Activated CD4-positive, alpha-beta T cell treated with anti-CD3 and anti-CD28 coated beads for 36 hours (primary cell): ENCODE results near the gene SCIMP. TPM values are rescaled to one million over a fixed set of nuclear protein-coding genes. Genes with fewer than 3 reads are reported as not detected.
A peak's percentile ranks its signal among the peaks of the same experiment; 100 is the strongest.

ENCODE experiments used
- ATAC-seq: fragments of 200-7000 bp; cut with Tn5 transposase; one replicate; pipeline ENCODE4 v1.10.0; 2021; ENCODE audit warnings: mild to moderate bottlenecking, moderate library complexity
- CTCF ChIA-PET: fragments of 350-600 bp; sonication (Branson Sonifier 250); formaldehyde crosslinking; loops from one replicate; lab custom pipeline; 2021; ENCODE audit warnings: antibody characterized with exemption; lab: Charles Lee
- POLR2A ChIA-PET: fragments of 350-600 bp; sonication (Branson Sonifier 250); formaldehyde crosslinking; loops from one replicate; lab custom pipeline; 2021; ENCODE audit warnings: antibody characterized with exemption, inconsistent platforms; lab: Charles Lee
- DNase-seq: peaks from one replicate; pipeline ENCODE4 v3.0.0-alpha.2; 2020
- H3K27ac Mint-ChIP-seq: one replicate; pipeline ENCODE4 v1.8.0; 2021; ENCODE audit warnings: mixed read lengths
- H3K27me3 Mint-ChIP-seq: one replicate; pipeline ENCODE4 v1.8.0; 2021; ENCODE audit warnings: mixed read lengths
- H3K36me3 Mint-ChIP-seq: one replicate; pipeline ENCODE4 v1.8.0; 2021; ENCODE audit warnings: low read depth, mixed read lengths
- H3K4me1 Mint-ChIP-seq: one replicate; pipeline ENCODE4 v1.8.0; 2021; ENCODE audit warnings: mixed read lengths
- H3K4me3 Mint-ChIP-seq: one replicate; pipeline ENCODE4 v1.8.0; 2021; ENCODE audit warnings: mild to moderate bottlenecking, moderate library complexity, mixed read lengths
- H3K9me3 Mint-ChIP-seq: one replicate; pipeline ENCODE4 v1.8.0; 2021; ENCODE audit warnings: low read depth, mixed read lengths
- intact Hi-C, 2 experiments: fragments of 100-400 bp; cut with DNase I in 1 of 2; cut with micrococcal nuclease in 1 of 2; formaldehyde crosslinking; loops; one replicate each; pipeline versions ENCODE4 v1.14.2 to v1.15.1; 2022 to 2024; cut with DNase I, micrococcal nuclease
- total RNA-seq, 2 experiments: library from RNA; stranded (reverse); gene quantifications; one replicate each; pipeline ENCODE4 v1.2.3, GENCODE V29; 2021

Gene SCIMP
- not detected for total RNA-seq

DNA sequence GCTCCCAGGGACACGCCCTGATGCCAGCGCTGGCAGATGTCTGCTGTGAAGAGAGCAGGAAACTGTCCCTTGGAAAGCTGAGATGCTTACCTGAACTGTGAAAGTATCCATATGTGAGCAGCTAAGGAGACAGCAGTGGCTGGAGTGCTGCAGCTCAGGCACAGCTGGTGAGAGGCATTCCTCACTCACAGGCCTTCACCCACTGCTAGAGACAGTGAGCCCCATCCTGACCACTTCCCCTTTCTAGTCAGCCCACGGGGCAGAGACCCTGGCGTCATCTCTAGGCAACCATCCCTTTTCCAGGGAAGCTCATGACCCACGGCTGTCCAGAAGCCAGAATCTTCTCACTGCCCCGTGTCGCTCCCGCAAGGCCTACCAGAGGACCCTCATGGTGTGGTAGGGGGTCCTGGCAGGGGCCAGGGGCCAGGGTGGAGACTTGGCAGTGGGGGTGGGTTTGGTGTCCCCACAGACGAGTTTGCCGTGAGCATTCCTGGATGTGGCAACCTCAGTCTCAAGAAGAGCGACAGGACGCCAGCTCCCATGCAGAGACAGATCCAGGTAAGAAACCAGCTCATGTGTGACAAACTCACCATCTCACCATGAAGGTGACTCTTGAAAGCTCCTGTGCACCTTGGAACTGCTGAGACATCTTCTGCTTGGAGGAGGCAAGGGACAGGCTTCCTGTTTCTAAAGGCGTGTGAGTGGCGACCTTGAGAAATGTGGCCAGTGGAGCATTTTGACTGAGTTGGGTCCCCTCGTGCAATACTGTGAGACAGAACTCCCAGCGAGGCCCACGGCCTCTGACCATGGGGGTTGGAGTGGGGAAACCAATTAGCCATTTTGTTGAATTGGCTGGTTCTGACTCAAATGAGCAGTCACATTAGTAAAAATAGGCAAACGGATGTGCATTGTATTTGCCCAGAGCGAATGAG lies at the start of gene SCIMP:
Gene SCIMP (minus strand): TSS at position 216 of the 932 bp plus-strand sequence. CDS start 105 bp downstream, at position 111.
- Mint-ChIP-seq H3K9me3 (no peaks in the 10 kb centered on the region), H3K4me1 (peaks cover 8% of the 10 kb centered on the region), H3K27me3 (no peaks in the 10 kb centered on the region), H3K36me3 (no peaks in the 10 kb centered on the region), H3K27ac (no peak within 1 kb of the TSS), H3K4me3 (no peak within 1 kb of the TSS)
- intact Hi-C loops, result loop anchor here in 1 of 2 experiments (5.0 kb wide), 1 partner anchor 47 kb away; the partner anchor contains the start of gene RABEP1
- CTCF ChIA-PET, result interaction anchor here (0.6 to 0.9 kb wide), 3 partner anchors 15 to 48 kb away, joined by 3 to 5 read pairs (median 4); no protein-coding TSS in a partner anchor
- POLR2A ChIA-PET, result no interaction called here
- DNase-seq, result no peak
- no peak for ATAC-seq

DNA sequence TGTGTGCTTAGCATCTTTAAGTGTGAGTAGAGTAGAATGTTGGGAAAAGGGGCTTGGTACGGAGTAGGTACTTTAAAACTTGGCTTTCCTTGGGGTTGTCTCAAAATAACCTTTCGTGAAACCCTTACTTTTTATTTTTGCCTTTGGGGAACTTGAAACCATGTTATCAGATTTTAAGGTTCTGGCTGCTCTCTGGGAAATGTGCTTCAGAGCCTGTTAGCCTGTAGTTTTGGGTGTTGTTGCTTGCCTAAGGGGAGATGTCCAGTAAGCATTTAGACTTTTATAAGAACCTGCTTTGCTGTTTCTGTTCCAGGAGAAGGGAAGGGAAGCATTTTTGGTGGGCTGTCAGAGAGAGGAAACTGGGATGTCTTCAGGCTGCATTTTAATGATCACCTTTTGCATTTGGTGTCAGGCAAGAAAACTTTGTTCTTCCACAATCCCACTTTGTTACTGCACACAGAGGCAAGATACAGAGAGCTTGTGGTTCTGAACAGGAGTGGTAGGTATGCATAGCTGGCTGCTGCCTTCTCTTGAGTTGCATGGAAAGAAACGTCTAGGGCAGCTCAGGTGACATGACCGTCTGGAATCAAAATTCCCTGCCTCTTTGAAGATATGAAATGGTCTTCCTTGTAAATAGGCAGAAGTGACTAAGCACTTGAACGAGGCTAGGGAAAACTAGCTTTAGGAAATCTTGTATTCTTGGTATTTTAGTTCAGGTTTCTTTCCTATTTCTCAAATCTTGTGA lies 49.1 kb upstream of the SCIMP start:
- DNase-seq, result no peak
- H3K4me3 Mint-ChIP-seq, result peak overlapping the region; percentile 86
- ChIA-PET POLR2A (interaction anchor here (0.6 to 0.7 kb wide), 3 partner anchors 315 to 1634 kb away, joined by 4 to 8 read pairs (median 6); no protein-coding TSS in a partner anchor), CTCF (interaction anchor here (0.6 to 1.5 kb wide), 4 partner anchors 10 to 1130 kb away, joined by 3 to 6 read pairs (median 3); no protein-coding TSS in a partner anchor)
- H3K4me1 Mint-ChIP-seq, result peaks cover 40% of the 10 kb centered on the region
- no peaks in the 10 kb centered on the region for H3K27me3 Mint-ChIP-seq
- H3K36me3 Mint-ChIP-seq, result peaks cover 23% of the 10 kb centered on the region
- intact Hi-C loops, result loop anchor here (2.0 to 5.0 kb wide), 6 partner anchors 46 to 1359 kb away; partner anchors contain the start of genes DHX33 (in 1 of the 2), INCA1 (in 1 of the 2), KIAA0753 (in 1 of the 2) and KIF1C (in 1 of the 2)
- no peak for ATAC-seq
- H3K9me3 Mint-ChIP-seq, result no peaks in the 10 kb centered on the region
- H3K27ac Mint-ChIP-seq, result peak overlapping the region; percentile 90

DNA sequence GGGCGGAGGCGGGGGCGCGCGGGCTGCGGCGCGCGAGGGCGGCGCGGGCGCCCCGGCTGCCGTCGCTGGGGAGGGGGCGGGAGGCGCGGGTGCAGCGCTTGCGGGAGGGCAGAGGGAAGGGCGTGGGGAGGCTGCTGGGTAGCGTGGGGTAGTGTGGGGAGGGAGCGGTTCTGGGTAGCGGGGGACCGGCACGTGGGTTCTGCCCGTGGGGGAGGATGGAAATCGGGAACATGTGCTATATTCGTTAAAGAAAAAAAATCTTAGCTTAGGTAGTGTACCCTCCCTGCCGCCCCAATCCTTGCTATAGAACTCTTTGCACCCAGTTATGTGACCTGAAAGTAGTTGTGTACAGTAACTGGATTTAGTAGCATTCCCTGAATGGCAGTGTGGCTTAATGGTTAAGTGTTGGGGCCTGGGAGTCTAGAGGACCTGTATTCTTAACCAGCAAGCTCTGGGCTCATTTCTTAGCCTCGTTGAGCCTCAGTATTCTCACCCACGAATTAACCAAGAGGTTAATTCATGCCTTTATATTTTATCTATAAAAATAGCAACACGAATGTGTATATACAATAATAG lies 48.1 kb upstream of the SCIMP start:
- no peaks in the 10 kb centered on the region for H3K9me3 Mint-ChIP-seq
- peaks cover 33% of the 10 kb centered on the region for H3K4me1 Mint-ChIP-seq
- peak overlapping the region; percentile 90 for H3K27ac Mint-ChIP-seq
- DNase-seq, result peak; percentile 66
- peaks cover 18% of the 10 kb centered on the region for H3K36me3 Mint-ChIP-seq
- intact Hi-C loops, result loop anchor here (1.0 to 5.0 kb wide), 13 partner anchors 10 to 1360 kb away; partner anchors contain the start of genes C1QBP (in 1 of the 2), DERL2 (in 1 of the 2), DHX33 (in 1 of the 2) and INCA1 (in 1 of the 2)
- H3K27me3 Mint-ChIP-seq, result no peaks in the 10 kb centered on the region
- POLR2A ChIA-PET, result interaction anchor here (0.6 kb wide), 1 partner anchor 1635 kb away, joined by 8 read pairs; no protein-coding TSS in a partner anchor
- ATAC-seq, result no peak
- peak overlapping the region; percentile 86 for H3K4me3 Mint-ChIP-seq
- CTCF ChIA-PET, result interaction anchor here (0.7 to 1.1 kb wide), 4 partner anchors 9 to 47 kb away, joined by 3 read pairs; no protein-coding TSS in a partner anchor

DNA sequence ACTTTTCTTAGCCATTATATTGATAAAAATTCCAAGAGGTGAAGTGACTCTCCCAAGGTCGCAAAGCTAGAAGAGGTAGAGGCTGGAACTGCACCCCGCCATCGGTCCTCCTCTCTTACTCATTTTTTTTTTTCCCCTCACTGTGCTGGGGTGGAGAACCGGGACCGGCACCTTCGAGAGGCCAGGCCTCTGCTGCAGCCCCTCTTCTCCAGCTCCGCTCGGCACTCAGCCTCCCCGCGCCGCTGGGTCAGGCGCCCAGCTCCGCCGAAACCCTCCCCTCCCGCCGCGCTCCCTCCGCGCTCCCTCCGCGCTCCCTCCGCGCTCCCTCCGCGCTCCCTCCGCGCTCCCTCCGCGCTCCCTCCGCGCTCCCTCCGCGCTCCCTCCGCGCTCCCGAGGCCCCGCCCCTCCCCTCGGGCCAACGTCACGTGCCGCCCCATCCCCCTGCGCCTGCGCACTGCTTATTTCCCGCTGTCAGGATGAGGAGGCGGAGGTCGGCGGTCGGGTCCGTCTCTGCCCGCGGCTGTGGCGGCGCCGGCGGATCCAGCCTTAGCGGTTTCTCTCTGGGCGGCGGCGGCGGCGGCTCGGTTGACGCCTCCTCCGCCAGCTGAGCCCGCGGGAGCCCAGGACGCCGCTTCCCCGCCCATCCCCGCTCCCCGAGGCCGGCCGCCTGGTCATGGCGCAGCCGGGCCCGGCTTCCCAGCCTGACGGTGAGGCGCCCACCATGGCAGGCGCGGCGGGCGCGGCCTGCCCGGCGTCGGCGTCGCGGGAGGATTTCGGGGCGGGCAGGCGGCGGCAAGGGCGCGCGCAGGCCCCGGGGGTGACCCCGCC lies 47.4 kb upstream of the SCIMP start, which contains the start of gene RABEP1:
Gene RABEP1 (plus strand): TSS at position 471 of the 828 bp plus-strand sequence. CDS start 203 bp downstream, at position 674.
- Mint-ChIP-seq H3K27ac (peak within 1 kb of the TSS; percentile 90), H3K27me3 (no peaks in the 10 kb centered on the region), H3K36me3 (peaks cover 17% of the 10 kb centered on the region), H3K9me3 (no peaks in the 10 kb centered on the region), H3K4me3 (peak within 1 kb of the TSS; percentile 86), H3K4me1 (peaks cover 32% of the 10 kb centered on the region)
- intact Hi-C loops, result loop anchor here (1.0 to 5.0 kb wide), 13 partner anchors 10 to 1360 kb away; partner anchors contain the start of genes C1QBP (in 1 of the 2), DERL2 (in 1 of the 2), DHX33 (in 1 of the 2) and INCA1 (in 1 of the 2)
- ChIA-PET POLR2A (interaction anchor here (0.5 to 0.6 kb wide), 4 partner anchors 16 to 138 kb away, joined by 3 to 5 read pairs (median 4); partner anchors contain the start of genes NUP88 and RPAIN), CTCF (interaction anchor here (0.6 to 1.1 kb wide), 7 partner anchors 8 to 551 kb away, joined by 3 to 4 read pairs (median 3); no protein-coding TSS in a partner anchor)
- DNase-seq, result peak; percentile 97
- peak; percentile 81 for ATAC-seq

DNA sequence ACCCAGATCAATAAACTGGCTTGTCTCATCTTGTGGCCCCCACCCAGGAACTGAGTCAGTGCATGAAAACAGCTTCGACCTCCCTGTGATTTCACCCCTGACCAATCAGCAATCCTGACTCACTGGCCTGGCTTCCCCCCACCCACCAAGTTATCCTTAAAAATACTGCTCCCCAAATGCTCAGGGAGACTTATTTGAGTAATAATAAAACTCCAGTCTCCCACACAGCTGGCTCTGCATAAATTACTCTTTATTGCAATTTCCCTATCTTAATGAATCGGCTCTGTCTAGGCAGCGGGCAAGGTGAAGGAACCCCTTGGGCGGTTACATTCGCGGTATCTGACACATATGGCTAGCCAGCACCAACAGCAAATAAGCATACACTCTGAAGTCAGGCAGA lies 37.7 kb upstream of the SCIMP start:
- Mint-ChIP-seq H3K9me3 (no peaks in the 10 kb centered on the region), H3K4me1 (peaks cover 13% of the 10 kb centered on the region), H3K4me3 (no peak overlapping the region), H3K36me3 (no peaks in the 10 kb centered on the region), H3K27ac (peak overlapping the region; percentile 63), H3K27me3 (no peaks in the 10 kb centered on the region)
- peak; percentile 93 for ATAC-seq
- intact Hi-C loops, result loop anchor here in 1 of 2 experiments (1.0 kb wide), 1 partner anchor 10 kb away; the partner anchor contains the start of gene RABEP1
- ChIA-PET POLR2A (no interaction called here), CTCF (interaction anchor here (0.8 to 1.2 kb wide), 3 partner anchors 18 to 167 kb away, joined by 3 read pairs; partner anchors contain the start of gene C1QBP)
- DNase-seq, result peak; percentile 69

DNA sequence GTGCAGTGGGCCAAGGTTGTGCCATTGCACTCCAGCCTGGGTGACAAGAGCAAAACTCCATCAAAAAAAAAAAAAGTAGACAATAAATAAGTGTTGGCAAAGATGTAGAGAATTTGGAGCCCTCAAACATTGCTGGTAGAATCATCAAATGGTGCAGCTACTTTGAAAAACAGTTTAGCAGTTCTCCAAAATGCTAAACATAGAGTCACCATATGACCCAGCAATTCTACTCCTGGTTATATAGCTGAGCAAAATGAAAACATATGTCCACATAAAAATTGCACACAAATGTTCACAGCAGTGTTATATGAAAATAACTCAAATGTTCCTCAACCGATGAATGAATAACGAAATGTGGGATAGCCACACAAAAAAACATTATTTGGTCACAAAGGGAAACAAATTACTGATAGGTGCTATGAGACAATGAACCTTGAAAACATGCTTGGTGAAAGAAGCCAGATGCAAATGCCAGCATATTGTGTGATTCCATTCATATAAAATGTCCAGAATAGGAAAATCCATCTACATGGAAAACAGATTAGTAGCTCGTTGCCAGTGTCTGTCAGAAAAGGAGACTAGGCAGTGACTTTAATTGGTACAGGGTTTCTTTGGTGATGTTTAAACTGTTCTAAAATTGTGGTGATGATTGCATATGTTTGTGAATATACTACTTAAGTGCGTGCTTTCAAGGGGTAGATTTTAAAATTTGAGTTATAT lies 34.7 kb upstream of the SCIMP start:
- CTCF ChIA-PET, result interaction anchor here (0.7 to 1.1 kb wide), 2 partner anchors 32 to 216 kb away, joined by 3 read pairs; no protein-coding TSS in a partner anchor
- no peak for DNase-seq
- Mint-ChIP-seq H3K4me3 (no peak overlapping the region), H3K27me3 (no peaks in the 10 kb centered on the region), H3K9me3 (no peaks in the 10 kb centered on the region), H3K27ac (no peak overlapping the region), H3K36me3 (no peaks in the 10 kb centered on the region), H3K4me1 (peaks cover 13% of the 10 kb centered on the region)
- intact Hi-C loops, result no loop called here
- no peak for ATAC-seq
- POLR2A ChIA-PET, result no interaction called here

DNA sequence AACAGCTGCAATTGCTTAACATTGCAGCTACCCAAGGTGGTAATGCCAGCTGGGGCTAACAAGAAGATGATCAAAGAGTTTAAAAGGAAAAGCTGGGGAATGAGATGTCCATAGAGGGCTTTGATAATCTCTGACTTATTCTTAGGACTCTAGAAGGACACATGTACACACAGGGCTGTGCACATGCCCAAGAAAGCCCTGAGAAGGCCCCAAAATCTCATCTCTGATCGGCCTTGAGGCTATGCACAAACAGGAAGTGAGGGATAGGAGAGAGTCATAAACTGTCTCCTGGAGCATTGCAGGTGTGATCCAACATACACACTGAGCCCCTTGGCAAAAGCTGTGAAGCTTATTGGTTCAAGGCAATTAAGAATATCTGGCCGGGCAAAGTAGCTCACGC lies 30.2 kb upstream of the SCIMP start:
- ChIA-PET POLR2A (no interaction called here), CTCF (interaction anchor here (0.6 kb wide), 1 partner anchor 693 kb away, joined by 3 read pairs; no protein-coding TSS in a partner anchor)
- DNase-seq (no peak), ATAC-seq (no peak)
- intact Hi-C loops, result no loop called here
- no peaks in the 10 kb centered on the region for H3K9me3 Mint-ChIP-seq
- no peaks in the 10 kb centered on the region for H3K27me3 Mint-ChIP-seq
- no peak overlapping the region for H3K27ac Mint-ChIP-seq
- no peak overlapping the region for H3K4me3 Mint-ChIP-seq
- no peaks in the 10 kb centered on the region for H3K4me1 Mint-ChIP-seq
- H3K36me3 Mint-ChIP-seq, result no peaks in the 10 kb centered on the region

DNA sequence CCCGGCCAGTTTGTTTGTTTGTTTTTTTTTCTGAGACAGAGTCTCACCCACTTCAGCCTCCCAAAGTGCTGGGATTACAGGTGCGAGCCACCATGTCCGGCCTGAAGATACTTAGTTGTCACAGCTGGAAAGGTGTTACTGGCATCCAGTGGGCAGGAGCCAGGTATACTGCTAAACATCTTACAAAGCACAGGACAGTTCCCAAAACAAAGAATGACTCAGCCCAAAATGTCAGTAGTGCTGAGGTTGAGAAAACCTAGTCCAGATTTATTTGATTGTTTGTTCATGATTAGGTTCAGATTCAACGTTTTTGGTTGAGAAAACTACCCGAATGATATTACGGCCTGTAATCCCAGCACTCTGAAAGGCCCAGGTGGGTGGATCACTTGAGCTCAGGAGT lies 28.8 kb upstream of the SCIMP start:
- H3K9me3 Mint-ChIP-seq, result no peaks in the 10 kb centered on the region
- H3K4me1 Mint-ChIP-seq, result no peaks in the 10 kb centered on the region
- intact Hi-C loops, result no loop called here
- no peak for ATAC-seq
- H3K27me3 Mint-ChIP-seq, result no peaks in the 10 kb centered on the region
- no peak overlapping the region for H3K27ac Mint-ChIP-seq
- H3K4me3 Mint-ChIP-seq, result no peak overlapping the region
- DNase-seq, result no peak
- CTCF ChIA-PET, result no interaction called here
- POLR2A ChIA-PET, result no interaction called here
- no peaks in the 10 kb centered on the region for H3K36me3 Mint-ChIP-seq

DNA sequence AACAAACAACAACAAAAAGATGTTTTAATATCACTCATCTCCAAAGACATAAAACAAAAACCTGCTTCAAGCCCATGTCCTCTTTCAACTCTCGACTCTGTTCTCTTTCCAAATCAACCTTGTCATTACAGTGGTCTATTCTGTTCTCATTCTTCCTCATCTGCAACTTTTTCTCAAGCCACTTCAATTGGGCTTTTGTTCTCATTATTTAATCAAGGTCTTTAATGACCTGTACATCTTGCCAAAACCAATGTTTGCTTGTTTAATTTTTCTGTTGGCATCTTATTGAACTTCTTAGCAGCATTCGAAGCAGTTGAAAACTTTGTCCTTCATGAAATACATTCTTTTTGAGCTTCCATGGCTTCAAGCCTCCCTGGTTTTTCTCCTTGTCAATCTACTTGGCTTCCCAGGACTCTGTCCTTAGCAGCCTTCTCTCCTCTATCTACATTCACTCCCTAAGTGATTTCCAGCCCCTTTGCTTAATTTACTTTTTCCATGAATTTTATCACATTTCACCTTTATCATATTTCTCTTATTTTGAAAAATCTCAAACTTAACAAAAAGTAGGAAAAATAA lies 27.8 kb upstream of the SCIMP start:
- DNase-seq, result no peak
- H3K4me1 Mint-ChIP-seq, result no peaks in the 10 kb centered on the region
- H3K27me3 Mint-ChIP-seq, result no peaks in the 10 kb centered on the region
- intact Hi-C loops, result no loop called here
- no peaks in the 10 kb centered on the region for H3K9me3 Mint-ChIP-seq
- CTCF ChIA-PET, result no interaction called here
- H3K4me3 Mint-ChIP-seq, result no peak overlapping the region
- H3K27ac Mint-ChIP-seq, result no peak overlapping the region
- H3K36me3 Mint-ChIP-seq, result no peaks in the 10 kb centered on the region
- POLR2A ChIA-PET, result no interaction called here
- ATAC-seq, result no peak
